HepG2 (cell line): Measurements from ENCODE around the gene SLC12A3. TPM values are rescaled to one million over a fixed set of nuclear protein-coding genes. Genes with fewer than 3 reads are reported as not detected.
A peak's percentile ranks its signal among the peaks of the same experiment; 100 is the strongest.

Source experiments
- FOSL2 ChIP-seq: sonication (generic); formaldehyde crosslinking; IDR thresholded peaks from 2 replicates; pipeline ENCODE4 v1.4.0; 2020; ENCODE audit warnings: missing genetic modification reagents
- SAP130 ChIP-seq: IDR thresholded peaks from 2 replicates; pipeline ENCODE4 v1.6.1; 2016; ENCODE audit warnings: low read depth
- SMAD9 ChIP-seq: sonication (generic); formaldehyde crosslinking; IDR thresholded peaks from 2 replicates; pipeline ENCODE4 v1.5.1; 2020; ENCODE audit warnings: mild to moderate bottlenecking, missing genetic modification reagents
- TEAD2 ChIP-seq: sonication (generic); formaldehyde crosslinking; IDR thresholded peaks from 2 replicates; pipeline ENCODE4 v1.9.0; 2021; ENCODE audit warnings: missing genetic modification reagents
- TRIM22 ChIP-seq: fragments of 450-650 bp; IDR thresholded peaks from 2 replicates; pipeline ENCODE4 v1.6.1; 2017
- WIZ ChIP-seq: sonication (generic); formaldehyde crosslinking; IDR thresholded peaks from 2 replicates; pipeline ENCODE4 v1.5.1; 2020; ENCODE audit warnings: mild to moderate bottlenecking, missing genetic modification reagents
- ZNF326 ChIP-seq: sonication (generic); formaldehyde crosslinking; IDR thresholded peaks from 2 replicates; pipeline ENCODE4 v1.4.0; 2020; ENCODE audit warnings: missing genetic modification reagents, borderline replicate concordance
- ZNF335 ChIP-seq: sonication (generic); formaldehyde crosslinking; IDR thresholded peaks from 2 replicates; pipeline ENCODE4 v1.4.0; 2020; ENCODE audit warnings: missing genetic modification reagents
- ZNF383 ChIP-seq: sonication (generic); formaldehyde crosslinking; IDR thresholded peaks from 2 replicates; pipeline ENCODE4 v1.4.0; 2020; ENCODE audit warnings: missing genetic modification reagents, mild to moderate bottlenecking, borderline replicate concordance
- ZNF44 ChIP-seq: sonication (generic); formaldehyde crosslinking; IDR thresholded peaks from 2 replicates; pipeline ENCODE4 v1.5.1; 2020; ENCODE audit warnings: mild to moderate bottlenecking, missing genetic modification reagents
- ZNF550 ChIP-seq: sonication (generic); formaldehyde crosslinking; IDR thresholded peaks from 2 replicates; pipeline ENCODE4 v1.4.0; 2020; ENCODE audit warnings: mild to moderate bottlenecking, missing genetic modification reagents, borderline replicate concordance
- ZNF574 ChIP-seq: sonication (generic); formaldehyde crosslinking; IDR thresholded peaks from 2 replicates; pipeline ENCODE4 v1.4.0; 2020; ENCODE audit warnings: missing genetic modification reagents
- ZNF615 ChIP-seq: sonication (generic); formaldehyde crosslinking; IDR thresholded peaks from 2 replicates; pipeline ENCODE4 v1.5.0; 2020; ENCODE audit warnings: mild to moderate bottlenecking, missing genetic modification reagents, borderline replicate concordance
- ZNF652 ChIP-seq: IDR thresholded peaks from 2 replicates; pipeline ENCODE4 v1.6.1; 2016; ENCODE audit warnings: low read depth, borderline replicate concordance
- ZNF687 ChIP-seq: sonication (generic); formaldehyde crosslinking; IDR thresholded peaks from 2 replicates; pipeline ENCODE4 v1.5.1; 2020; ENCODE audit warnings: mild to moderate bottlenecking, missing genetic modification reagents, moderate library complexity
- ZSCAN22 ChIP-seq: sonication (generic); formaldehyde crosslinking; IDR thresholded peaks from 2 replicates; pipeline ENCODE4 v1.4.0; 2020; ENCODE audit warnings: mild to moderate bottlenecking, missing genetic modification reagents
- polyA plus RNA-seq, 8 experiments: library from polyadenylated mRNA; depleted of rRNA in 3 of 8; stranded (reverse) in 7 of 8; unstranded in 1 of 8; fragments of >200 nt; fragmentation: Illumina TruSeq in 4 of 8; extraction: Trizol in 4 of 8; gene quantifications; 2 replicates each; pipeline versions ENCODE4 v1.2.1 to v1.2.3, GENCODE V29; 2011 to 2016; ENCODE audit warnings: low read depth in 4 of 8, missing spikeins in 1 of 8, mixed read lengths in 1 of 8; ENCODE audit not compliant: insufficient read depth in 1 of 8
- total RNA-seq, 5 experiments: library from RNA; depleted of rRNA; stranded (reverse); fragments of >200 nt; fragmentation: Illumina TruSeq; extraction: Trizol; gene quantifications; 2 replicates each; pipeline ENCODE4 v1.2.3, GENCODE V29; 2016; ENCODE audit warnings: low read depth in 1 of 5

SLC12A3 gene
- total and polyA plus RNA-seq, 2 of the 13 experiments (the other 11 are each of a cell fraction or from before 2014, with no cell fraction given) = 6.2 TPM; not detected in 1

GRCh38 chr16:56849690-56850680, 15.0 kb upstream of the SLC12A3 start (continued):
- TF ChIP-seq TEAD2 (CRISPR knock-in tag) = no peak
- no peak for TF ChIP-seq ZNF615 (CRISPR knock-in tag)
- TF ChIP-seq WIZ = no peak
- no peak for TF ChIP-seq ZNF550 (CRISPR knock-in tag)
- TF ChIP-seq SMAD9 = 0 out of 2 replicates have a peak, but pooled peaks have one; percentile 34
- TF ChIP-seq ZNF652 (CRISPR knock-in tag) = no peak
- TF ChIP-seq FOSL2 (CRISPR knock-in tag) = peak; percentile 39; the same call in 1 of the 2 replicates
- no peak for TF ChIP-seq ZNF326 (CRISPR knock-in tag)
- TF ChIP-seq ZNF687 (CRISPR knock-in tag) = peak; percentile 69
- no peak for TF ChIP-seq ZNF383
- peak; percentile 46; the same call in 1 of the 2 replicates for TF ChIP-seq ZNF574
- TF ChIP-seq SAP130 (CRISPR knock-in tag) = peak; percentile 82
- no peak for TF ChIP-seq ZSCAN22 (CRISPR knock-in tag)
- TF ChIP-seq ZNF335 = no peak
- TF ChIP-seq ZNF44 (CRISPR knock-in tag) = no peak
- TF ChIP-seq TRIM22 = no peak
